Hematopoietic multipotent progenitor cell (in vitro differentiated cells): ENCODE results near the gene DSCAML1. TPM values are rescaled to one million over a fixed set of nuclear protein-coding genes. Genes with fewer than 3 reads are reported as not detected.

Experiments used
- DNase-seq, 3 donors: peaks; one replicate each; pipeline ENCODE4 v3.0.0-alpha.2; 2011 to 2015; ENCODE audit warnings: low read depth in 2 of 3, low spot score in 2 of 3
- total RNA-seq: library from RNA; depleted of rRNA; stranded (reverse); fragments of >200 nt; gene quantifications from one replicate; pipeline ENCODE4 v1.2.3, GENCODE V29; 2012

Gene DSCAML1
- total RNA-seq, 1 donor: 0.27 TPM

DNA sequence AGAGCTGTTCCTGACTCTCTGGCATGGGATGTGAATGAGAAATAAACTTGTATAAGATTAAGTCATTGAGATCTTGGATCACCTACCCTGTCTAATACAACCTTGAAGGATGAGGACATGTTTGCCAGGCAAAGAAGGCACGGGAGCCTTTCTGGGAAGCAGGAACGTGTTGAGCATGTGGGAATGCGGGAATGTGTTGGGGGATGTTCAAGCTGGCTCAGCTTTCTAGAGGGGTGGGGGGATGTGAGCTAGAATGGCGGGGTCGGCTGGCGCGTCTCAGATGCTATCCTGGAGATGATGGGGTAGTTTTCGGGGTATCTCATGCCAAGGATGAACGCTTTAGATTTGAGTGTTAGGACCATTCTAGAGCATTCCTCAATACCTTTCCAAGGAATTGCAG lies 227.1 kb downstream of the DSCAML1 start:
- no peak for DNase-seq

DNA sequence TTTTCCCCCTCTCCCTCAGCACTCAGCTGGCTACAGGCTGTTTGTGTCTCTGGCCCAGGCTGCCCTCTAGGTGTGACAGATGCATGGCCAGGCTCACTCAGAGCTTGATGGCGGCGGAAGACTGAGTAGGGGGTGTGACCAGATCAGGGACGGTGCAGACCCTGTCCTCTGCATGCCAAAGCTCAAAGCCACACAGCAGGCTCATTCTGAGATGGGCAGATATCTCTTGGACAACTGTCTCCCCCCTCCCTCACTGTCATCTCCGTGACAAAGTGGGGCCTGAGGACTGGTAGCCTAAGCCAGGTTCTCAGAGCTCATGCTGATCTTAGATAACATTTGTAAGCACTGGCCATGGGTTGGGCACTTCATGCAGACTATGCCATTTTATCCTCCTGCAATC lies 231.3 kb downstream of the DSCAML1 start:
- no peak for DNase-seq

DNA sequence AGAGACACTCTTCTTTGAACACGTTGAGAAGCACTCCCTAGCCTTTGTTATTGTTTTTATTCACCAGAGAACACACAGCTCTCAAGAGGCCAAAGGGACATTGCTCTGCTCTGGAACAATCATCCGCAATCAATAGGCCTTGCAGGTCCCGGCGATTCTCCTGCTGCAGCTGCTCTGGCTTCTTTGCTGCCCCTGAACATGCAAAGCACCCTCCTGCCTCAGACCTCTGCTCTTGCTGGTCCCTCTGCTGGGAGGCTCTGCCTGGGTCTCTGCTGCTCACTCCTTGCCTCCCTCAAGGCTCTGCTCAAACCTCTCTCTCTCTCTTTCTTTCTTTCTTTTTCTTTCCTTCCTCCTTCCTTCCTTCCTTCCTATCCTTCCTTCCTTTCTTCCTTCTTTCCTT lies 232.7 kb downstream of the DSCAML1 start:
- DNase-seq: no peak

DNA sequence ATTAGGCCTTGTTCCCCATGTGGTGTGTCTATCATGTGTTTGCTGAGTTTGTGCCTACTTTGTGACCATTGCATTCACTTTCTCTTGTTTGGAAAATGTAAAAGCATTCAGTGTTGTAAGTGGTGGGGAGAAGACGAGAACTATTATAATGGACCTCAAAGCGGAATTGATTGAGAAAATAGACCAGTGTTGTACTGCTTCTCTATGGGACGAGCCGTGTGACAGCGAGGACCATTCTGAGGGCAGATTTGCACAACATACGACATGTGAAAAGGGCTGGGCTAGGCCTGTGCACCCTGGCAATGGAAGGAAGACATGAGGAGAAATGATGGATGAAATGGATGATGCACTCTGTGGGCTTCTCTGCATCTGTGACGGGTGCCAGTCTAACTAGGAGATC lies 233.5 kb downstream of the DSCAML1 start:
- no peak for DNase-seq

DNA sequence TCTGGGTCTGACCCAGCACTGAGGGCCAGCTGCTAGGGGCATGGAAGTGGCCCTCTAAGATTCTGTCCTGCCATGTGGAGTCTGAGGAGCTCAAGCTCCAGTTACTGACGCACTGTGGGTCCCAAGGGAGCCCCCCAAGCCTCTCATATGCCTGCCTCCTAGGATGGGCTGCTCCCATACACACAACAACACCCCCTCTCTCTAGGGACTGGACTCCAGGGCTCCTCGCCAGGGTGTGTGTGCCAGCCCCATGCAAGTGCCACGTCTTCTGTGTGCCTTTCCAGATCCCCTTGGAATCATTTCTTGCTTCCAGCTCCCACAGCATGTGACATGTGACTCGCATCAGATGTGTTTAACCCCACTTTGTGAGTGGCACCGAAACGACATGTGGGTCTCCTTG lies 234.9 kb downstream of the DSCAML1 start:
- no peak for DNase-seq

DNA sequence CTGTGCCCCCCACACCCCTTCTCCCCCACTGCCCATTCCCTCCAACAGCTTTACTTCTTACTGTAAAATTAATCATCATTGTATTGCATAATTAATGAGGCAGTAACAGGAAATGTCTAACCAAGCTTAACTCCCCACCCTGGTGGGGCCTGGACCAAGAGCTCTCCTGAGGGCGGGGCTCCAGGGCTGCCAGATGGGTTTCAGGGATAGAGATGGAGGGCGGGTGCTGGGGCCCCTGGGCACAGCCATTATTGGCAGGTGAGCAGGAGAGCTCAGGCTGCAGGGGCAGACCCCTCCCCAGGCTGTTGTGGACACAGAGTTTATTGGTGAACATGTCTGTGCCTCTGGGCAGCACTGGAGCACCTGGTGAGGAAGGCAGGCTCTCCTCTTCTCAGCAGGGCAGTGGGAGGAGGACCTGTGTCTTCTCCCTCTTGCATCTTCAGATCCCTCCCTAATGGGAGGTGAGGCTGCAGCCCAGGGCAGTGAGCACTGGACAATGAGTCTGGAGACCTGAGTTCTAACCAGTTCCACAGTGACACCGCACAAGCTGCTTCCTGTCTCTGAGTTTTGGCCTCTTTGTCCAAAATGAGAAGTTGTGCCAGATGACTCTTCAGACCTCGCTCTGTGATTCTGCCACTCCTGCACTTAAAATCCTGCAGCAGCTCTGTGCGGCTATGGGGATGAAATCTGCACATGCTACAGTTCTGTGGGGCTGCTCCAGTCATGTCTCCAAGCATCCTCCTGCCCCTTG lies 236.1 kb downstream of the DSCAML1 start:
- no peak for DNase-seq

DNA sequence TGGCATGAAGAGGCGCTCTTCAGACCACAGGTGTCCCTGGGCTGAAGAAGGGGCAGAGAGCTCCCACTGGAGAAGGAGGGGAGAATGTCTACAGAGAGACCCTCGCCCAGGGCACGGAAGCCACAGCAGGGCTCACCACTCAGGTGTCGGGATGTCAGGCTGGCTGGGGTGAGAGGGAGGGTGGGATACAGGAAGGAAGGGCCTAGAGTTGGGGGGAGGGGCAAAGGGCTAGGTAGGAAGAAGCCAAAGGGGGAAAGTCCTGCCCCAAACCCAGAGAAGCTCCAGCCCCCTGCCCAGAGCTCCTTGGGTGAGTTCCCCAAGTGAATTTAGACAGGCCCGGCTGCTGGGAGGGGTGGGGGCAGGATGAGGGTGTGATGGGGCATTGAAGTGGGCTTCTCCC lies 237.3 kb downstream of the DSCAML1 start:
- no peak for DNase-seq

DNA sequence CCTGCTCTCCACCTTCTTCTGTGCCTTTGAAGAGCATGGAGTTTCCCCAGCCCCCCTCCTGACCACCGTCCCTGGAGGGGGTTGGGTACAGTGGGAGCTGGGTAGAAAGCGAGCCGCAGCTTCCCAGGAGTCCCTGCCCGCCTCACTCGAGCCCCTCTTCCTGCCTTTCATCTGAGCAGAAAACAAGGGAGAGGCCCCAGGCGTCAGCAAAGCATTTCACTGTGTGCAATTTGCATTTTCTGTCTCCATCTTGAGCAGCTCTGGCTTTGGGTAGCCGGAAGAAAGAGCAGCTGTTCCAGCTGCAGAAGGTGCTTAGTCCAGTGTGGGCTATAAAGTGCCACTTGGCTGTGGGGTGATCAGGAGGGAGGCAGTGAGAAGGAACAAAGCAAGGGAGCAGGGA lies 239.7 kb downstream of the DSCAML1 start:
- DNase-seq: no peak

DNA sequence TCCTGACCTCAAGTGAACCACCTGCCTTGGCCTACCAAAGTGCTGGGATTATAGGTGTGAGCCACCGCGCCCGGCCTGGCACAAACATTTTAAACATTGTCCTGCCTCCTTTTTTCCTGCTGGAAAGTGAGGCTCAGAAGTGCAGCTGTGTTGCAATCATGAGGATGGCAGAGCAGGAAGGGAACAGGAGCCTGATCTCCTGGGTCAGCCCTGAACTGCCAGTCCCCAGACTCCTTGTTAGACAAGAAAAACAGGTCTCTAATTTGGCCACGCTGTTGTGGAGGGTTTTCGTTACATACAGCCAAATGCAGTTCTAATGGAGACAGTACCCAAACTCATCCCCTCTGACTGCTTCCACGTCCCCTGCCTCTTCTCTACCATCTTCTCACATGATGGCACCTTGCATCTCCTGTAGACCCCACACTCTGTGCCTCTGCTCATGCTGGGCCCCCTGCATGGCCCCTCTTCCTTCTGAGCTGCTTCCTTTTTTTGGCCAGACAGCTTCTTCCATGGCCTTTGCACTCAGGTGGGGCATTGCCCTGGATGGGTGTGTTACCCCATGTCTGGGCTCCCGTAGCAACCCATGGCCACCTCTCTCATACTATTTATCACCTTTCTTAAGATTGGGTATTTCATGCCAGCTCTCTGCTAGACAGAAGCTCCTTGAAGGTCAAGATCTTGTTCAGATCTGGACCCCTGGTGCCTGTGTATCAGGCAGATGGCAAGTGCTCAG lies 242.2 kb downstream of the DSCAML1 start:
- DNase-seq: no peak

DNA sequence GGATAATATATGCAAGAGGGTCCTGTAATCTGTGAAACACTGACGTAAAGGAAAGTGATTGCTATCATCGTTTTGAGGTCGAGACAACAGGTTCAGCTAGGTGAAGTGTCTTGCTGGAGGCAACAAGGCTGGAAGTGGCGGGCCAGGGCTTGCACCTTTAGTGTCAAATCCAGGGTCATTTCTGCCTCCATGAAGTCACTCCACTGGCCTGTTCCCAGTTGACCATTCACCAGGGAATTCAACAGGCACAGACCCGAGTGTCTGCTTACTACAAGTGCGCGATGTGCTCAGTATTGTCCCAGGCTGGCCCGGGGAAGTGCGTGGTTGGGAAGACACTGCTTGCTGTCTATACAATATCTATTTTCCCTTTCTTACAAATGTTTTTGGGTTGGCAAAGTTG lies 244.4 kb downstream of the DSCAML1 start:
- no peak for DNase-seq

DNA sequence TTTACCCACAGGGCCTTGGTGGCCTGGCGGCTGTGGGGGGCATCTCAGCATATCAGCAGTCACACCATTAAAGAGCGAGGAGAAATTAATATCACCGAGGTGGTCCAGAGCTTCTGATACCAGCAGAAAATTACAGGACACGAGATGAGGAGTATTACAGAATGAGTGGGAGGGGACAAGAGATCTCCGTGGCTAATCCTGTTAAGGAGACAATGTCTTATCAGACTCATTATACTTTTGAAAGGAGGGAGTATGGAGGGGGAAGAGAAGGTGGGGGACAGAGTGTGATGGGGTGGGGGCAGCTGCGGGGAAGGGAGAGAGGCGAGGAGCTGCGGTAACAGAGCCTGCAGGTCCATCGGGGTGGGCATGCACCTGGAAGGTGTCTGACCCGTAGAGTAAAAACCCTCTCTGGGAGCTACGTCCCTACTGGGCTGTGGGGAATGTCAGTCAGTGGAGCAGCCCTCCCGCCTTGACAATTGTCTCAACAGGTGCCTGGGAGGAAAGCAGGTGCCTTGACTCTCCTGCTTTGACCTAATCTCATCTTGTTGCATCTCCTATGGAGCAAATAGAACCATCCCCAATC lies 245.2 kb downstream of the DSCAML1 start:
- DNase-seq: no peak

DNA sequence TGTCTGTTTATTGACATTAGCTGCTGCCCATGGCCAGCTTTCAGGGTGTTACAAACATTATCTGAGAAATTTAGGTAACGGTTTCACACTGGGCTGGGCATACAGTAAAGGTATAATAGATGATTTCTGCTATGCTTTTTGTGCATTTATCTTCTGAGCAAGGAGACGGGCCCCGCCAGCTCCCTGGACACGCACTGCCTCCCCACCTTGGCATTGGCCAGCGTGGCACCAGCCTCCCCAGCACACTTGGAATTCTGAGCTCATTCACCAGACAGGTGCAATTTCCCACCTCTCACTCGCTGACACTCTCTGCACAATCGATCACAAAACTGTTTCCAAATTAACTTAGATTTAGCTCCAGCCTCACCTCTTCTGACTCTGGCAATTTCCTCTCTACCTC lies 246.6 kb downstream of the DSCAML1 start:
- DNase-seq: no peak

DNA sequence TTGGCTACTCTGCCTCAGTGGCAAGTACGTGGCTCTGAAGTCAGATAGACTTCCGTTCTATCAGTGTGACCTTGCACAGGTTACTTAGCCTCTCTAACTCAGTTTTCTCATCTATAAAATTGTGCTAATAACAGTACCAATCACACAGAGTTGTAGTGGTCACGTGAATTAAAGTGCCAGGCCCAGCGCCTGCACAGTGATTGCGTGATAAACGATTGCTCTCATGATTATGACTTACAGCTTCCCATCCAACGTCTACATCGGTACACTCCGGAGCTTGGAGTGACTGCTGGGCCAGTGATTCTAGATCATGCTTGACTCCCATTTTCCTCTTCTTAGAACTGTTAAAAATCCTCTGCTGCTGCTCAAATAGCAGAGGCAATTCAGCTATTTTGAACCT lies 247.6 kb downstream of the DSCAML1 start:
- DNase-seq: no peak

DNA sequence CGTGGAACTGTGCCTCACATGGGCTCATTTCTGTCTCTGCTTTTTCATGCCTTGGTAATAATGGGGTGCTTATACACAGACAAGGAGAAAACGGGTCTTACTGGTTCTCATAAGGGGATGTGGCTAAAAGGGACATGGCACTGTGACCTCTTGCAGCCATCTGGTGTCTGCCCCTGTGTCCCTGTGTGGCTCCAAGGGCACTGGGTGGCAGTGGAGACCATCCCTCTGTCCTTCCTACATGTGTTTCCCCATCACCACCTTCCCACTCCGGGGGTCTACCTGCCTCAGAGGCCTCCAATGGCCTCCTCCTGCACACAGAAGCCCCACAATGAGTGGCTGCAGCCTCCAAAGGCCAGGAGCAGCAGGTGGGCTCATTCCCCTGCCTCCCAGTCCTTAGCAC lies 248.1 kb downstream of the DSCAML1 start:
- no peak for DNase-seq

DNA sequence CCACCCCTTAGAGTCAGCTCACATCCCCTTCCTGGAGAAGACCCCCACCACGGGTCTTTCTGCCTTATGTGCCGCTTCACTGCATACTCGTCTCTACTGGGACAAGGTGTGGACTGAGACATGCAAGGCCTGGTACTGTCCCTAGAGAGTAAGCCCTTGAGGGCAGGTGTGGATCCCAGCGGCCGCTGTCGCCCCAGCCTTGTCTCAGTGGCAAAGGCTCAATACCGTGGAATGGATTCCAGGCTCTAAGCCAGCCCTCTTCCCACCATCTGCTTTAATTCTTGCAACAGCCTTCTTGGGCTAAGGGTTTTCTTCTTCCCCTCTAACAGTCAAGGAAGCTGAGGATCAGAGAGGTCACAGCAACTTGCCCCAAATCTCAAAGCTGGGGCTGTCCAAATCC lies 249.1 kb downstream of the DSCAML1 start:
- no peak for DNase-seq

DNA sequence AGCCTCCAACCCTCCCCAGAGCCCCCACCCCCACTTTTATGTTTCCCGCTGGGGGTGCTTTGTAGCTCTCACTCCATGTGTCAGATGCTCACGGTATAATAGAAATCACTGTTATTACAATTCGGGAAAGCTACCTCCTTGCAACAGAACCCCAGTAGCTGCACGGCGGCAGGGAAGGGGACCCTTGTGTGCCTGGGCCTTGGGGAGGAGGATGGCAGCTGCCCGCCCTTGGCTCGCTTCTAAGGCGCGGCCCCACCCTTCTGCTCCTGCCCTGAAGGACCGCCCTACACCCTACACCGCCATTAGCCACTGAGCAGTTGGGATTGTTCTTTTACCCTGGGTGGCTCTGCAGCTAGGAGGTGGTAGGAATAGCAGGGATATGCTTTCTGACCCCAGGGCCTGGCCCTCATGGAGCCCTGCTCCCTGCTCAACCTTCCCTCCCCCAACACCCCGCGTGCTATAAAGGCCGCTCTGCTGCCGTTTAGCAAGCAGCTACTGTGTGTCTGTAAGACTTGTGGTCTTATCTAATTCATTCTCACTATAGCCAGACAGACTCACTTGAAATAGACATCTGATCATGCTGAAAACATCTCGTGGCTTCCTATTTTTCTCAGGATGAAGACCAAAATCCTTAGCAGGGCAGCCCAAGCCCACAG lies 249.7 kb downstream of the DSCAML1 start:
- DNase-seq: no peak

DNA sequence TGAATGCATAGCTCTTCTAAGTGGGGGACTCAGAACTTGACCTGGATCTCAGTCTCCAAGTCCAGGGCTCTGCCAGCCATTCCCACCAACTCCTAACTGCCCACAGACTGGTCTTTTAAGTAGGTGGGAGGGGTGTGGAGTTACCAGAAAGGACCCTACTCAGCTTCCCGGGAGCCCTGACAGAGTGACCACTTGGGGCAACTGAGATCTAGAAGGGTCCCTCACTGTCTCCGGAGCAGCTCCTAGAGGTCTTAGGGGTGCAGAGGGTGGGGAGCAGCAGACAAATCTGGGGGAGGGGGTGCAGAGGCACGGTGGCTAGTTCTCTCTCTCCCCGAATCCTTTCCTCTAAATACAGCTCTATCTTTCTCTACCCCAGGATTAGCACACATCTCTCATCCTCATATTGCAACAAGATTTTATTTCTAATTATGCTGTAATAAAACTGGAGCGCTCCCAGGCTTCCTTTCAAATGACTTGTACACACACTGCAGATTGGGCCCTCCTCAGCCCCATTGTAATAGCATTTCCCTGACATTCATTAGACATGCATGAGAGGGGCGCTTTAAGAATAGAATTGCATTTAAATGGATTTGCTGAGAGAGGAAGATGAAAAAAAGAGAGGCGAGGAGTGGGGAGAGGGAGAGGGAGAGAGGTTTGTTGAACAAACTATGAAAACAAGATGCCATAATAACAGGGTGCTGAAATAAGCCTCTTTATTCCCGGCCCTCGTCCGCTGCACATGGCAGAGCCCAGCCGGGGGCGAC lies 250.4 kb downstream of the DSCAML1 start:
- no peak for DNase-seq

DNA sequence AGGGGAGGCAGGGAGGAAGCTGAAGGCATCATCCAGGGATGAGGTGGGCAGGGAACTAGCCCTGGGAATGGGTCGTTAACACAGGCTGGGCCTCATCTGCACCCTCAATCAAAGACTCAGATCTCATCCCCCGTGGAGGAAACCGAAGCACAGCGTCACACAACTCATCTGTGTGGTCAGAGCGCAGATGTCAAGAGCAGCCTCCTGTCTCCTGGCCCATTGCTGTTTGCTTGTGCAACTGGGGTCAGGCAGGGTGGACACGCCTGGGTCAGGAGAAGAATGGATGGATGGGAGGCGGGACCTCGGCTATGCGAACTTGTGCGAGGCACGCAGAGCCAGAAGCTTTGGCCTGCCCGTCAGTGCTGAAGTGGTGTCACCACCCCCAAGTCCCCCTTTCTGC lies 251.3 kb downstream of the DSCAML1 start:
- DNase-seq: no peak

DNA sequence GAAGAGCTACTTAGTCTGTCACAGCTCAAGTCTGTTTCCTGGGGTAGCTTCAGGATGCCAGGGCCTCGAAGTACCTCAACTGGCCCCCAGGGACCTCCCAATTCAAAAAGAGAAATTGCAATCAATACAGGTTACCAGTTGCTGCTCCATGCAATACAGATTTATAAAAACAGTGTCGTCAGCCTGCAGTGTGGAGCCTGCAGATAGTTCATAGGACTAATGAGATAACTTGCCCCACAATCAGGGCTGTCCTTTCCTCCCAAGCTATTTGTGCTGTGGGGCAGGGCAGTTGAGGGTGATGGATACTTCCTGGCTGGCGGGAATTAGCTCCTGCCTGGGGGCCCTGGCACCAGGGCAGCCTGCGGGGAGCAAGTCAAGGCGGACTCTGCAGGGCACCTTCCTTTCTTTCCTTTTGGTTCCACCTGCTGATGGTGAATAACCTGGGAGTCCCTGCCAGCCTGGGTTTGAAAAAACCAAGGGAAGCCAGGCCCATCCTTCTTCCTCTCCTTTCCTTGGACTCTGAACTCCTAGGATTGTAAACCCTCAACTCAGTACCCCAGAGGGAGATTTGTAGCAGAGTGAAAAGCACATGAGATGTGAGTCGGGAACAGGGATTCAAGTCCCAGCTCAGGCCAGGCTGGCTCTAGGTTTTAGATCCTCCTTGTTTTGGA lies 252.8 kb downstream of the DSCAML1 start:
- no peak for DNase-seq

DNA sequence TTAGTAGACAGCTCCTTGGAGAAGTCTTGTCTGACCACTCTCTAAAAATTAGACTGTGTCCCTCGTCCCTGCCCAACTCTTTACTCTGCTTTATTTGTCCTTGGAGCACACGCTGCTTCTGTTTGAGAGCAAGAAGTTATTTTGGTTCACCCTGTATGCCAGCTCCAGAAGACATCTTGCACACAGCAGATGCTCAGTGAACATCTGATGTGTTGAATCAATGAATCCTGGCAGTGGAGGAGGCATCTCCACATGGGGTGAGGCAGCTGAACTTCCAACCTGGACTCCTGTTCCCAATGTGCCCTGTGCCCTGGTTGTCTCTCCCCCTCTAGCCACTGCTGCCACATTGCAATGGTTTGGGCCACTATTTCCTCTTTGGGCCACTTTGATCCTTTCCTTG lies 255.8 kb downstream of the DSCAML1 start:
- DNase-seq: no peak
